Activated naive CD8-positive, alpha-beta T cell treated with anti-CD3 and anti-CD28 coated beads, Interleukin-2, amount 10 ng/mL, durations not matched to agents 7 days and 5 days (primary cell): ENCODE data around the gene TMBIM6. TPM values are rescaled to one million over a fixed set of nuclear protein-coding genes. Genes with fewer than 3 reads are reported as not detected.

ENCODE experiments used
- ATAC-seq: fragments of 150-1000 bp; cut with Tn5 transposase; one replicate; pipeline ENCODE4 v1.10.0; 2021; ENCODE audit warnings: low read depth, moderate library complexity
- POLR2A ChIA-PET: fragments of 350-600 bp; sonication (Branson Sonifier 250); formaldehyde crosslinking; loops from one replicate; lab custom pipeline; 2021; ENCODE audit warnings: antibody characterized with exemption; lab: Charles Lee
- DNase-seq: peaks from one replicate; pipeline ENCODE4 v3.0.0; 2021
- H3K27ac Mint-ChIP-seq: one replicate; pipeline ENCODE4 v1.8.0; 2022; ENCODE audit warnings: mild to moderate bottlenecking, mixed read lengths
- H3K27me3 Mint-ChIP-seq: one replicate; pipeline ENCODE4 v1.8.0; 2022; ENCODE audit warnings: mild to moderate bottlenecking, moderate library complexity, mixed read lengths
- H3K36me3 Mint-ChIP-seq: one replicate; pipeline ENCODE4 v1.8.0; 2021; ENCODE audit warnings: mild to moderate bottlenecking, mixed read lengths
- H3K4me1 Mint-ChIP-seq: one replicate; pipeline ENCODE4 v1.8.0; 2021; ENCODE audit warnings: mixed read lengths
- H3K4me3 Mint-ChIP-seq: one replicate; pipeline ENCODE4 v1.8.0; 2022; ENCODE audit warnings: mild to moderate bottlenecking, moderate library complexity, mixed read lengths
- H3K9me3 Mint-ChIP-seq: one replicate; pipeline ENCODE4 v1.8.0; 2021; ENCODE audit warnings: mixed read lengths
- total RNA-seq, 2 experiments: library from RNA; stranded (reverse); gene quantifications; one replicate each; pipeline ENCODE4 v1.2.3, GENCODE V29; 2021

Gene TMBIM6
- total RNA-seq, 2 experiments from 2014 or later: 426 to 431 TPM

DNA sequence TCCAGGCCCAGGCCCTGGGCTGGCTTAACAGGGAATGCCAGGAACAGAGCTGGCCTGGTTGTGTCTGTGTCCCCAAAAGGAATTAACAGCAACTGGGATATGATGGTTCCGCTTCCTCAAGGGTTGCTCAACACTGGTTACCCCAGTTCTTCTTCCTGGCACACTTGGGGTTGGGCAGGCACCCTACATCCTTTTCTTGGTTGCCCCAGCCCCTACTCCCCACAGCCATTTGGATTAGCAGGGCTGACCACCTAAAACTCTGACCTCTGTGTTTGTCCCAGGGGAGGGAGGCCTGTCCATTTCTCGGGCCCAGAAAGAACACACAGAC, 56.1 kb downstream of the TMBIM6 start:
- Mint-ChIP-seq H3K4me3 (no peak overlapping the region), H3K4me1 (no peaks in the 10 kb centered on the region), H3K27me3 (no peaks in the 10 kb centered on the region), H3K27ac (no peak overlapping the region), H3K9me3 (no peaks in the 10 kb centered on the region), H3K36me3 (no peaks in the 10 kb centered on the region)
- DNase-seq: no peak
- POLR2A ChIA-PET: interaction anchor here (1.1 kb wide), 1 partner anchor 56 kb away, joined by 3 read pairs; the partner anchor contains the start of gene TMBIM6
- ATAC-seq: no peak

DNA sequence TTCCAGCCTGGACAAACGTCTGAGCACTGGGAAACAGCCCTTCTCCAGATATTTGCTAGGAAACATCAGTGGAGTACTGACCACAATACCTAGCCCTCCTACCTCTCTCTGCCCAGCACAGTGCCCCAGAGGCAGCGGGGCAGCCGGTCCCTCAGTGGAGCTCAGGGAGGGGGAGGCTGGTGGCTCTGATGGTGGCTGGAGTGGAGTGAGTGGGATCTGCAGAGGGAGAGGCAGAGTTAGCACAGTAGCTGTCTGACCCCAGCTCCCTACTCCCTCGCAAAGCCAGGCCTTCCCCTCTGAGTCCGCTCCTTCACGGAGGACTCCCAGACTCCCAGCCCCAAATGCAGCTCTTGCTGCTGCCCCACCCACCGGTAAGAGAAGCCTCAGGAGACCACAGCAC, 56.9 kb downstream of the TMBIM6 start:
- Mint-ChIP-seq H3K27me3 (no peaks in the 10 kb centered on the region), H3K4me1 (no peaks in the 10 kb centered on the region), H3K9me3 (no peaks in the 10 kb centered on the region), H3K4me3 (no peak overlapping the region), H3K27ac (no peak overlapping the region), H3K36me3 (no peaks in the 10 kb centered on the region)
- DNase-seq (no peak), ATAC-seq (no peak)
- POLR2A ChIA-PET: interaction anchor here (1.1 kb wide), 1 partner anchor 57 kb away, joined by 3 read pairs; the partner anchor contains the start of gene TMBIM6

DNA sequence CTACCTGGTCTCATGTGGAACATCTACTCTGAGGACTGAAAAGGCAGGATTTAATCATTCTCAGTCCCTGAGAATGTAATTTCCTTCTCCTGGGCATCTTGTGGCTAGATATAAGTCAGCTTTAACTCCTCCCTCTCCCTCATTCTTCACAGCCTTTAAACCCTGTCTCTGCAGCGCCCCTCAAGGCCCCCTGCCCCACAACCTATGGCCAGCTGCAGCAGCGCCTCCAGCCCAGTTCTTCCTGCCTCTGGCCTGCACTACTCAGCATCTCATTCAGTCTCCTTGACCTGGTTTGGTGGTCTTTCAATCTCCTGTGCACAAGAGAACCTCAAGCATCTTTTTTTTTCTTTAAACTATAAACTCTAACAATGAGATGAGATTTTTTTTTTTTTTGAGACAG, 57.6 kb downstream of the TMBIM6 start:
- Mint-ChIP-seq H3K4me1 (no peaks in the 10 kb centered on the region), H3K27ac (no peak overlapping the region), H3K36me3 (no peaks in the 10 kb centered on the region), H3K9me3 (no peaks in the 10 kb centered on the region), H3K4me3 (no peak overlapping the region), H3K27me3 (no peaks in the 10 kb centered on the region)
- DNase-seq (no peak), ATAC-seq (no peak)
- POLR2A ChIA-PET: interaction anchor here (0.7 kb wide), 1 partner anchor 667 kb away, joined by 3 read pairs; no protein-coding TSS in a partner anchor

DNA sequence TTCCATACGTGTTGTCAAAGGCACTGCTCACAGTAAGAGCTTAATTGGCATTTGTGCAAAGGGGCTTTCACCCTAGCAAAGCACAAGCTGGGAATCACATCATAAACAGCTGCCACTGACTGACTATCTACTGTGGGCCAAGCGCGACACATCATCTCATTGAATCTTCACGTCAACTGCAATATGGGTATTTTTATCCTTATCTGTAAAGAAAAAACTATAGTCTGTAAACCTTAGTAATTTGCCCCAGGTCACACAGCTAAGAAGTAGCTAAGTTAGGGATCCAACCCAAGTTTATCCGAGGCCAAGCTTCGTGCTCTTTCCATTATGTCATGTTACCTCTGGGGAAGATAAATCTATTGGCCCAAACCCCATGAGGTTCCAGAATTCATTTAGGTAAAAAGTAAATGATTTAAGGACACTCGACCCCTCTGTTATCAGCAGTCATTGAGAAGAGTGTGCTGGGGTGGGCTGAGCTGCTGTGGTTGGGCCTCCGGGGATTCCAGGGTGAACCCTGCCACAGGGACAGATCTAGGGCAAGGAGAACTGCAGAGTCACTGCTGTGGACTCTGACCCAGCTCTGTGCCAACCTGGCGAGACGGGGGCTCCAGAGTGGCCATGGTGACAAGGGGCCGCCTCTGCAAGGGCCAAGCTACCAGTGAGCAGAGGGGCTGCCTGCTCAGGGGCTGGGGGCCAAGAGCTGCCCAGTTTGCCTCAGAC, 59.2 kb downstream of the TMBIM6 start:
- H3K4me1 Mint-ChIP-seq: no peaks in the 10 kb centered on the region
- no peak for DNase-seq
- H3K27me3 Mint-ChIP-seq: no peaks in the 10 kb centered on the region
- peaks cover 3% of the 10 kb centered on the region for H3K36me3 Mint-ChIP-seq
- H3K4me3 Mint-ChIP-seq: no peak overlapping the region
- H3K27ac Mint-ChIP-seq: no peak overlapping the region
- POLR2A ChIA-PET: no interaction called here
- H3K9me3 Mint-ChIP-seq: no peaks in the 10 kb centered on the region
- no peak for ATAC-seq

DNA sequence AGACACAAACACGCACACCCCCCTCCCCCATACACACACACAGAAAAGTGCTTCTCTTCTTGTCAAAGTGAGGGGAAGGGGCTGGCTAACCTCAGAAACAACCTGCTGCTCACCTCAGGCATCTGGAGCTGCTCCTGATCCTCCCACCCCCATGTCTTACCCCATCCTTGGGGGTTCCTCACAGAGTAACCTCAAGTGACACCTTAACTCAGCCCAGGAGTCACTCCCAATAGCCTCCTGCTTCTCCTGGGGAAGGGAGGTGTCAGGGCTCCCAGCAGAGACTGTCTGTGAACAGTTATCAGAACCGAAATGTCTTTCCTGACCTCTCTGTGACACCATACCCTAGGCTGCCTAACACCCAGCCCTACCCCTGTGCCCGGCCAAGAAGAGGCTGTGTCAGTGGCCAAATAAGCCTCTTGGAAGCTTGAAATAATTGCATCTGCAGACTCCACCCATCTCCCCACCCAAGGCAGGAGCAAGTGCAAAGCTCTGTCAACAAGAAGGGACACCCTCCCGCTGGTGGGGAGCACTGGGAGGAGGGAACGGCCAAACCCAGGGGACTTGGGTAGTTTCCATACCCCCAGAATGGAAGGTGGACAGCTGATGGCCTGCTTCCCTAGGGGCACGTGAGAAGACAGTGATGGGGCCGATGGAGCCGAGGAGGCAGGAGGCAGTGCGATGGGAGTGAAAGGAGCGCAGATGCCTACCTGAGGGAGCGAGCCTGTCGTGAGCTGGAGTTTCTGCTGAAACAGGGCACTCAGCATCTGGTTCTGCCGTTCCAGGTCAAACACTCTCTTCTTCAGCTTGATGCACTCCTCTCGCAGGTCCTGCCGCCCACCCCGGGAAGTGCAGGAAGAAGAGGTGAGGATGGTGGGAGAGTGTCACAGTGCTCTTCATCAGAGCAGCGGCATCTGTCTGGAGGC, 60.0 kb downstream of the TMBIM6 start:
- H3K36me3 Mint-ChIP-seq: peaks cover 3% of the 10 kb centered on the region
- H3K9me3 Mint-ChIP-seq: no peaks in the 10 kb centered on the region
- H3K27ac Mint-ChIP-seq: no peak overlapping the region
- ATAC-seq (no peak), DNase-seq (no peak)
- POLR2A ChIA-PET: no interaction called here
- no peak overlapping the region for H3K4me3 Mint-ChIP-seq
- no peaks in the 10 kb centered on the region for H3K4me1 Mint-ChIP-seq
- no peaks in the 10 kb centered on the region for H3K27me3 Mint-ChIP-seq

DNA sequence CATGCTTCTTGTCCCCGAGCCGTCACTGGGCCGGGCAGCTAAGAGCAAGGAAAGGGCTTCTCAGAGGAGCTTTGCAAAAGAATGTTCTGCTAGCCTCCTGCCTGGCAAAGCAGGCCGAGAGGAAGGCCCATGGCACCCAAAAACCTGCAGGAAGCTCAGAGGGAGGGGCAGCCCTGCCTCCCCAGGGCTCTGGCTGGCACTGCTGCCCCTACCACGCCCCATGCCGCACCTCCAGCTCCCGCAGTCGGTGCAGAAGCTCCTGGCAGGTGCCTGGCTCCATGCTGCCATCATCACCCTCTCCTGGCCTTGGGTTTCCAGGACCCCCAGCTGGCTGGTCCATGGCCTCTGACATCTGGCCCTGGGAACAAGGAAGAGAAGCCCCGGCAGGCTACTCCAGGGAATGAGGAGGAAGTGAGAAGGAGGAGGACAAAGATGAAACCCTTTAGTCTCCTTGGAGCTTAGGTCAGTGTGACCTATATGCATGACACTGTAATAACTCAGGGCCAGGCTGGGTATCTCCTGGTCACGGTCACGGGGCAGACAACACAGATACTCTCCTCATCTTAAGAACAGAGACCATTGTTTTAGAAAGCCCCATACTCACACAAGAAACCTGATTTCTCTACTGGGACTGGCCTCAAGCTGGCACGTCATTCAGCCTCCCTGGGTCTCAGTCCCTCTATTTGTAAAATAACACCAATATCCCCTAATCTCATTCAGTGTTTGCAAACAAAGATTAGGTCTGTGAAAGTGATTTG, 62.5 kb downstream of the TMBIM6 start:
- no peak for DNase-seq
- no peak for ATAC-seq
- no peaks in the 10 kb centered on the region for H3K4me1 Mint-ChIP-seq
- H3K36me3 Mint-ChIP-seq: peaks cover 3% of the 10 kb centered on the region
- H3K4me3 Mint-ChIP-seq: no peak overlapping the region
- H3K9me3 Mint-ChIP-seq: no peaks in the 10 kb centered on the region
- no peak overlapping the region for H3K27ac Mint-ChIP-seq
- H3K27me3 Mint-ChIP-seq: no peaks in the 10 kb centered on the region
- POLR2A ChIA-PET: interaction anchor here (0.9 kb wide), 1 partner anchor 18 kb away, joined by 3 read pairs; no protein-coding TSS in a partner anchor

DNA sequence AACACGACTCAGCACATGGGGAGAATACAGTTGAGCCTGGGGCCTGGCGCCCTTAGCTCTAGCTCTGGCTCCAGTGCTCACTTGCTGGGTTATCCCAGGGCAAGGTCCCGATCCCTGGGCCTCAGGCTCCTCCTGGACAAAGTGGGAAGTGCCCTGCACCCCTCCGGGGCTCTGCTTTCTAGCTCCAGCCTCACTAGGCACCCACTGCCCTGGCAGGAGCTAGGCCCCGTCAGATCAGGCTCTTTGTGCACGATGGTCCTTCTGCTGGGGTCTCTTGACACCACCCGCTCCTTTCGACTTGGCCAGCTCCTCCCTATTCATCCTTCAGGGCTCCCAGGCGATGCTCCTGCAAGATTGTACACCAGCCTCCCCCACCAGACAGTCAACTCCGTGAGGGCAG, 63.5 kb downstream of the TMBIM6 start:
- ATAC-seq (no peak), DNase-seq (no peak)
- H3K4me3 Mint-ChIP-seq: no peak overlapping the region
- no peak overlapping the region for H3K27ac Mint-ChIP-seq
- H3K36me3 Mint-ChIP-seq: peaks cover 3% of the 10 kb centered on the region
- H3K9me3 Mint-ChIP-seq: no peaks in the 10 kb centered on the region
- no peaks in the 10 kb centered on the region for H3K4me1 Mint-ChIP-seq
- H3K27me3 Mint-ChIP-seq: no peaks in the 10 kb centered on the region
- POLR2A ChIA-PET: no interaction called here

DNA sequence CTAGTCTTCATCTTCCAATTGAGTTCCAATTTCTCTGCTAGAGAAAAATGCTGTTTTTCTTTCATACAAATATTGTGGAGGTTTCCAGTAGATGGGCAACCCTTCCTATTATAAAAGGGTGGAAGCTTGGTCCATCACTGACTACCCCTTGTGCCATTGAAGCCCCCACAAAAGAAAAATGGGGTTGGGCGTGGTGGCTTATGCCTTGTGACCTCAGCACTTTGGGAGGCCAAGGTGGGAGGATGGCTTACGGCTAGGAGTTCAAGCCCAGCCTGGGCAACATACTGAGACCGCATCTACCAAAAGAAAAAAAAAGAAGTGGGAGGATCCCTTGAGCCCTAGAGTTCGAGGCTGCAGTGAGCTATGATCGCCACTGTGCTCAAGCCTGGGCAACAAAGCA, 64.1 kb downstream of the TMBIM6 start:
- Mint-ChIP-seq H3K9me3 (no peaks in the 10 kb centered on the region), H3K4me3 (no peak overlapping the region), H3K27ac (no peak overlapping the region), H3K36me3 (peaks cover 3% of the 10 kb centered on the region), H3K27me3 (no peaks in the 10 kb centered on the region), H3K4me1 (no peaks in the 10 kb centered on the region)
- ATAC-seq: no peak
- POLR2A ChIA-PET: no interaction called here
- DNase-seq: no peak

DNA sequence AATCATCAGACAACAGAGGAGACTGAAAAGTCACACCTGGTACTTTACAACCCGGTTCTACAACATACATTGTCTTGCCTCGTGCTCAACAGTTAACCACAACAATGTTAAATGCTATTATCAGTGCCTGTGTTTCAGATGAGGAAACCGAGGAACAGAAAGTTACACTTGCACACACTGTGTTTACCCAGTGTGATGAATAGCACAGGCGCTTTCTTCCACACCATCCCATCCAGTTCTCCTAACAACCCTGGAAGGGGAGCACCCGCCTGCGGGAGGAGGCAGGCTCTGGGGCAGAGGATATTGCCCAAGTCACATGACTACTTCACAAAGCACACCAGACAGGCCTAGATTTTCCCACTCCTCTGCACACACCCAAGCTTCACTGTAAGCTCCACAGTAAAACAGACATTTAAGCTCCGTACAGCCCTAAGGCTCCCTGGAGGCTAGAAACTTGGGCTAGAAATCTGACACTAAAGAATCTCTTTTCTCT, 65.0 kb downstream of the TMBIM6 start:
- Mint-ChIP-seq H3K9me3 (no peaks in the 10 kb centered on the region), H3K27me3 (no peaks in the 10 kb centered on the region), H3K27ac (no peak overlapping the region), H3K36me3 (peaks cover 3% of the 10 kb centered on the region), H3K4me1 (no peaks in the 10 kb centered on the region), H3K4me3 (no peak overlapping the region)
- POLR2A ChIA-PET: no interaction called here
- ATAC-seq: no peak
- no peak for DNase-seq

DNA sequence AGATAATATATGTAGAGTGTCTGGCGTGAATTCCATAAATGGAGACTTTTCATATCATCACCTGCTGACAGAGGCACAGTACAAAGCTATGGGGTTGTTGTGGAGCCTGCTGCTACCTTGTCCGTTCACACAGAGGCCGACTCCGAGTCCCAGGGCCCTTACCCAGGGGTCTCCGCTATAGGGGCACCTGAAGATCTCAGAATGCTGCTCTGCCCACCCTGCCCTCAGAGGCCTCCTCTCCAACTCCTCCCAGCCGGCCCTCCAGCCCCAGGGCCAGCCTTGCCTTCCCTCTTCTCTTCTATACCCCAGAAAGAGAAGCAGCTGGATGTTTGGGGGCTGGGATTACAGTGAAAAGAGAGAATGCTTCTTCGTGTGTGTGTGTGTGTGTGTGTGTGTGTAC, 65.5 kb downstream of the TMBIM6 start:
- no peak overlapping the region for H3K4me3 Mint-ChIP-seq
- no peaks in the 10 kb centered on the region for H3K27me3 Mint-ChIP-seq
- POLR2A ChIA-PET: no interaction called here
- H3K27ac Mint-ChIP-seq: no peak overlapping the region
- DNase-seq (no peak), ATAC-seq (no peak)
- peaks cover 3% of the 10 kb centered on the region for H3K36me3 Mint-ChIP-seq
- H3K9me3 Mint-ChIP-seq: no peaks in the 10 kb centered on the region
- H3K4me1 Mint-ChIP-seq: peaks cover 3% of the 10 kb centered on the region

DNA sequence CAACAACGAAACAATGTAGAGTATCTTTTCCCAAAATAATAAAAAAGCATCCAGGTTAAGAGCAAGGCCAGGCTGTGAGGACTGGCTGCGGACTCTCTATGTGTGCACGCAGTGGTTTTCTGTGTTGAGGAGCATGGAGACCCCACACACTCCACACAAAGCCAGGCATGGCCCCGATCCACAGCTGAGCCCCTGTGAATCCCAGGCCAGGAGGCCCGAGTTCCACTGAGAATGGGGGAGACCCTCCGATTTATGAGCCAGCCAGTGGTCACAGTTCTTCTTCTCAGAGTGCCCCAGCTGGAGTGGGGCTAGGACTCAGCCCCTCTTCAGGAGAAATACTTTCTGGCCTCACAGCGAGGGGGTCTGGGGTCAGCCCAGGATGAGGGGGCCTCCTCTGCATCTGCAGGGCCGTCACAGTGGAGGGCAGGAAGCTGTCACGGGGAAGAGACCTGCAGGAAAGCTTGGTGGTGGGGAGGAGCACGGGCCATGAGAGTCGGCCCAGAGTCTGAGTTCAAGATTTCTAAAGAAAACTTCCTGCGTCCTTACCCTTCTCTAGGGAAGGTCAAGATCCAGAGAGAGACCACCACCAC, 66.7 kb downstream of the TMBIM6 start:
- H3K27ac Mint-ChIP-seq: no peak overlapping the region
- ATAC-seq: no peak
- no peaks in the 10 kb centered on the region for H3K27me3 Mint-ChIP-seq
- no peaks in the 10 kb centered on the region for H3K9me3 Mint-ChIP-seq
- H3K4me3 Mint-ChIP-seq: no peak overlapping the region
- POLR2A ChIA-PET: no interaction called here
- no peak for DNase-seq
- peaks cover 8% of the 10 kb centered on the region for H3K4me1 Mint-ChIP-seq
- peaks cover 3% of the 10 kb centered on the region for H3K36me3 Mint-ChIP-seq

DNA sequence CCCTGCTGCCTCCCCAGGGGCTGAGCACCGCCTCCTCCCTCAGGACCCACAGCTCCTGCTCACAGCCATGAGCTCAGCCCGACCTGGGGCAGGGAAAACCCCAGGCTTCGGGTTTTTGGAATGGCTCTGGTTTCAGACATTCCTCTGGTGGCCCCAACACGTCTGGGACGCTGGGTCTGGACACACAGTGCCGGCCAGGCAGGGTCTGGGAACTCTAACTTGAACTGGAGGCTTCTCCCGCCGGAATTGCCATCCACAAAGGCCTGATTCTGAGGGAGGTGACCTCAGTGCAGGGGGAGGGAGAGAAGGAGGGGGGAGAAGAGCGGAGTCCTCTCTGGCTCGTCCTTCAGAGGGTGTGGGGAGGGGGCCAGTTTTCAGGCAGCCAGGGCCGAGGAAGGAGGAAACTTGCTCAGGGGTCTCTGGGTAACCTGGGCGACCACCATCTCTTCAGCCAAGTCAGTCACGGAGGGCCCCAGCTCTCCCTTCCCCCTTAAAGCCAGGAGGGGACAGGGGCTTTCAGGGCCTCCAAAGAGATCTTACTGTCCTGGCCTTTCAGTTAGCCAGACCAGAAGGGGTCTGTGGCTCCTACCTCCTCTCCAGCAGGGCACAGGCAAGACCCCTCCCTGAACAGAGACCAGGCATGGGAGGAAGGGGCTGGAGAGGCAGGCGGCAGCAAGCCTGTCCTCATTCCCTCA, 67.5 kb downstream of the TMBIM6 start:
- no peaks in the 10 kb centered on the region for H3K27me3 Mint-ChIP-seq

More for the DNA sequence above, 67.5 kb downstream of the TMBIM6 start:
- POLR2A ChIA-PET: no interaction called here
- no peak for ATAC-seq
- Mint-ChIP-seq H3K4me3 (no peak overlapping the region), H3K4me1 (peaks cover 10% of the 10 kb centered on the region), H3K36me3 (peaks cover 3% of the 10 kb centered on the region), H3K9me3 (no peaks in the 10 kb centered on the region), H3K27ac (no peak overlapping the region)
- no peak for DNase-seq
